HL-60 (cell line): ENCODE measurements around the gene TRDMT1.

Source experiments
- DNase-seq, 2 experiments: peaks; one replicate each; pipeline ENCODE4 v3.0.0-alpha.2; 2010 to 2020; ENCODE audit warnings: low read depth in 1 of 2, low spot score in 1 of 2
- H3K27ac ChIP-seq: fragments of 250-450 bp; sonication (Bioruptor Pico); replicated peaks from 2 replicates; pipeline ENCODE4 v1.5.1; 2020; ENCODE audit warnings: mild to moderate bottlenecking, moderate library complexity
- H3K27me3 ChIP-seq: fragments of 250-450 bp; sonication (Bioruptor Pico); 2 replicates; pipeline ENCODE4 v1.5.1; 2021; ENCODE audit warnings: mild to moderate bottlenecking, moderate library complexity; ENCODE audit not compliant: insufficient read depth, poor library complexity, severe bottlenecking
- H3K4me3 ChIP-seq: replicated peaks from 2 replicates; pipeline ENCODE4 v1.5.1; 2011; ENCODE audit warnings: mild to moderate bottlenecking, control low read depth, low read length; ENCODE audit not compliant: insufficient read depth
- GABPA ChIP-seq: IDR thresholded peaks from 2 replicates; pipeline ENCODE4 v1.6.1; 2012; ENCODE audit warnings: low read depth
- POLR2AphosphoS5 ChIP-seq: IDR thresholded peaks from 2 replicates; pipeline ENCODE4 v1.6.1; 2012; ENCODE audit warnings: low read depth
- SPI1 ChIP-seq: IDR thresholded peaks from 2 replicates; pipeline ENCODE4 v1.6.1; 2012; ENCODE audit warnings: low read depth, mild to moderate bottlenecking, borderline replicate concordance
- TF ChIP-seq, protein P1 (sequence below): IDR thresholded peaks from one replicate; pipeline ENCODE4 v1.5.1; 2011; ENCODE audit warnings: low read length, control low read depth, inconsistent platforms; ENCODE audit not compliant: insufficient read depth
- TF ChIP-seq, protein P2 (sequence below): IDR thresholded peaks from 2 replicates; pipeline ENCODE4 v1.6.1; 2012; ENCODE audit warnings: low read depth; ENCODE audit not compliant: insufficient replicate concordance

Gene TRDMT1

DNA sequence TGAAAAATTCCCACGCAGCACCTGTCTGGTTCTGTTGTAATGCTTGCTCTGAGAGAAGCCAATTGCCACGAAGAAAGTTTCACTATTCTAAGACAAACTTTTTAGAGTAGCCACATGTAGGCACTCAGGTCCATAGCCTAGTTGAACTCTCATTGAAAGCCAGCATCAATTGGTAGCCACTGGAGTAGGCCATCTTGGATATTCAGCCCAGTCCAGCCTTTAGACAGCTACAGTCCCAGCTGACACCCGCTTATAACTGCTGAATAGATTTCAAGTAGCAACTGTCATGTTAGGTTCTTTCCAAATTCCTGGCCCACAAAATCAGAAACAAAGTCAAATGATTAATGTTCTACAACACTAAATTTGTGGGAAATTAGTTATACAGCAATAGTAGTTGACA lies 103.5 kb downstream of the TRDMT1 start:
- TF ChIP-seq POLR2AphosphoS5 (no peak), SPI1 (no peak), GABPA (no peak)
- TF ChIP-seq, protein P1, sequence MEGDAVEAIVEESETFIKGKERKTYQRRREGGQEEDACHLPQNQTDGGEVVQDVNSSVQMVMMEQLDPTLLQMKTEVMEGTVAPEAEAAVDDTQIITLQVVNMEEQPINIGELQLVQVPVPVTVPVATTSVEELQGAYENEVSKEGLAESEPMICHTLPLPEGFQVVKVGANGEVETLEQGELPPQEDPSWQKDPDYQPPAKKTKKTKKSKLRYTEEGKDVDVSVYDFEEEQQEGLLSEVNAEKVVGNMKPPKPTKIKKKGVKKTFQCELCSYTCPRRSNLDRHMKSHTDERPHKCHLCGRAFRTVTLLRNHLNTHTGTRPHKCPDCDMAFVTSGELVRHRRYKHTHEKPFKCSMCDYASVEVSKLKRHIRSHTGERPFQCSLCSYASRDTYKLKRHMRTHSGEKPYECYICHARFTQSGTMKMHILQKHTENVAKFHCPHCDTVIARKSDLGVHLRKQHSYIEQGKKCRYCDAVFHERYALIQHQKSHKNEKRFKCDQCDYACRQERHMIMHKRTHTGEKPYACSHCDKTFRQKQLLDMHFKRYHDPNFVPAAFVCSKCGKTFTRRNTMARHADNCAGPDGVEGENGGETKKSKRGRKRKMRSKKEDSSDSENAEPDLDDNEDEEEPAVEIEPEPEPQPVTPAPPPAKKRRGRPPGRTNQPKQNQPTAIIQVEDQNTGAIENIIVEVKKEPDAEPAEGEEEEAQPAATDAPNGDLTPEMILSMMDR, result no peak
- TF ChIP-seq, protein P2, sequence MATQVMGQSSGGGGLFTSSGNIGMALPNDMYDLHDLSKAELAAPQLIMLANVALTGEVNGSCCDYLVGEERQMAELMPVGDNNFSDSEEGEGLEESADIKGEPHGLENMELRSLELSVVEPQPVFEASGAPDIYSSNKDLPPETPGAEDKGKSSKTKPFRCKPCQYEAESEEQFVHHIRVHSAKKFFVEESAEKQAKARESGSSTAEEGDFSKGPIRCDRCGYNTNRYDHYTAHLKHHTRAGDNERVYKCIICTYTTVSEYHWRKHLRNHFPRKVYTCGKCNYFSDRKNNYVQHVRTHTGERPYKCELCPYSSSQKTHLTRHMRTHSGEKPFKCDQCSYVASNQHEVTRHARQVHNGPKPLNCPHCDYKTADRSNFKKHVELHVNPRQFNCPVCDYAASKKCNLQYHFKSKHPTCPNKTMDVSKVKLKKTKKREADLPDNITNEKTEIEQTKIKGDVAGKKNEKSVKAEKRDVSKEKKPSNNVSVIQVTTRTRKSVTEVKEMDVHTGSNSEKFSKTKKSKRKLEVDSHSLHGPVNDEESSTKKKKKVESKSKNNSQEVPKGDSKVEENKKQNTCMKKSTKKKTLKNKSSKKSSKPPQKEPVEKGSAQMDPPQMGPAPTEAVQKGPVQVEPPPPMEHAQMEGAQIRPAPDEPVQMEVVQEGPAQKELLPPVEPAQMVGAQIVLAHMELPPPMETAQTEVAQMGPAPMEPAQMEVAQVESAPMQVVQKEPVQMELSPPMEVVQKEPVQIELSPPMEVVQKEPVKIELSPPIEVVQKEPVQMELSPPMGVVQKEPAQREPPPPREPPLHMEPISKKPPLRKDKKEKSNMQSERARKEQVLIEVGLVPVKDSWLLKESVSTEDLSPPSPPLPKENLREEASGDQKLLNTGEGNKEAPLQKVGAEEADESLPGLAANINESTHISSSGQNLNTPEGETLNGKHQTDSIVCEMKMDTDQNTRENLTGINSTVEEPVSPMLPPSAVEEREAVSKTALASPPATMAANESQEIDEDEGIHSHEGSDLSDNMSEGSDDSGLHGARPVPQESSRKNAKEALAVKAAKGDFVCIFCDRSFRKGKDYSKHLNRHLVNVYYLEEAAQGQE, result no peak
- DNase-seq, result no peak
- Histone ChIP-seq H3K27ac (no peak overlapping the region), H3K4me3 (no peak overlapping the region), H3K27me3 (no peaks in the 10 kb centered on the region)
